ENCODE results near the gene DNMT1.
A peak's percentile ranks its signal among the peaks of the same experiment; 100 is the strongest.

DNMT1 gene

GRCh38 chr19:10086591-10087192 lies 108.1 kb downstream of the DNMT1 start:
- in situ Hi-C loops (cut with MboI; ENCODE audit: low pct_unique_long_range_greater_than_20kb, low sequenced_read_pairs), result no loop called here
- DNase-seq, result no peak

GRCh38 chr19:10085641-10086590 lies 108.8 kb downstream of the DNMT1 start, which contains the start of gene SHFL:
Gene SHFL (plus strand): TSS chr19:10086317. CDS start chr19:10086428, 111 bp downstream.
- peak; percentile 75 for DNase-seq
- in situ Hi-C loops (cut with MboI; ENCODE audit: low pct_unique_long_range_greater_than_20kb, low sequenced_read_pairs), result no loop called here

- in situ Hi-C loops (cut with MboI; ENCODE audit: low pct_unique_long_range_greater_than_20kb, low sequenced_read_pairs), result no loop called here
These were observed 110.0 kb downstream of the DNMT1 start for GRCh38 chr19:10084803-10085202.

GRCh38 chr19:10083911-10084310 lies 110.8 kb downstream of the DNMT1 start:
- no peak for DNase-seq
- in situ Hi-C loops (cut with MboI; ENCODE audit: low pct_unique_long_range_greater_than_20kb, low sequenced_read_pairs), result no loop called here

More at GRCh38 chr19:10084803-10085202, 110.0 kb downstream of the DNMT1 start:
- DNase-seq, result no peak

All from KBM-7 (cell line).